Urothelium cell line (cell line): ENCODE measurements around the gene BHMT2.

ENCODE experiments used
- DNase-seq: peaks from one replicate; pipeline ENCODE4 v3.0.0; 2011; ENCODE audit warnings: low spot score, mixed read lengths
- FAIRE-seq: peaks from 2 replicates; lab custom pipeline; 2011; peaks lifted over from hg19 to GRCh38; lab: Jason Lieb, UNC

The BHMT2 gene

GRCh38 chr5:79069488-79070349 lies at the start of gene BHMT2, which contains the start of gene DMGDH:
Gene BHMT2 (plus strand): TSS chr5:79069767. CDS start chr5:79069783, 16 bp downstream.
Gene DMGDH (minus strand): TSS chr5:79069674. CDS start chr5:79069620, 54 bp downstream.
- DNase-seq (no peak), FAIRE-seq (no peak)

- FAIRE-seq = peak; percentile 61
- DNase-seq = peak; percentile 64
Observed at GRCh38 chr5:79020861-79021561, 48.6 kb upstream of the BHMT2 start.

GRCh38 chr5:79021753-79022152 lies 47.8 kb upstream of the BHMT2 start:
- FAIRE-seq (no peak), DNase-seq (no peak)

GRCh38 chr5:79022771-79023170 lies 46.8 kb upstream of the BHMT2 start:
- DNase-seq (no peak), FAIRE-seq (no peak)

GRCh38 chr5:79023348-79023747 lies 46.2 kb upstream of the BHMT2 start:
- FAIRE-seq (no peak), DNase-seq (no peak)

- DNase-seq = no peak
- no peak for FAIRE-seq
Observed at GRCh38 chr5:79023947-79024346, 45.6 kb upstream of the BHMT2 start.

- no peak for FAIRE-seq
- DNase-seq = peak; percentile 70
Observed at GRCh38 chr5:79025054-79025472, 44.5 kb upstream of the BHMT2 start.

GRCh38 chr5:79030663-79031484 lies 38.7 kb upstream of the BHMT2 start:
- FAIRE-seq = no peak
- no peak for DNase-seq

- DNase-seq = no peak
- no peak for FAIRE-seq
Observed at GRCh38 chr5:79031485-79031867, 38.1 kb upstream of the BHMT2 start.

- FAIRE-seq (no peak), DNase-seq (no peak)
Observed at GRCh38 chr5:79032031-79032695, 37.4 kb upstream of the BHMT2 start.

- DNase-seq (no peak), FAIRE-seq (no peak)
Observed at GRCh38 chr5:79032782-79033181, 36.8 kb upstream of the BHMT2 start.

GRCh38 chr5:79035237-79035636 lies 34.3 kb upstream of the BHMT2 start:
- FAIRE-seq = no peak

GRCh38 chr5:79036769-79037168 lies 32.8 kb upstream of the BHMT2 start:
- FAIRE-seq (no peak), DNase-seq (no peak)

More at GRCh38 chr5:79035237-79035636, 34.3 kb upstream of the BHMT2 start:
- no peak for DNase-seq

- FAIRE-seq = no peak
Observed at GRCh38 chr5:79042188-79042587, 27.4 kb upstream of the BHMT2 start.

GRCh38 chr5:79047199-79047598 lies 22.4 kb upstream of the BHMT2 start:
- FAIRE-seq (no peak), DNase-seq (no peak)

More at GRCh38 chr5:79042188-79042587, 27.4 kb upstream of the BHMT2 start:
- no peak for DNase-seq

GRCh38 chr5:79048437-79048836 lies 21.1 kb upstream of the BHMT2 start:
- FAIRE-seq = no peak
- DNase-seq = no peak

GRCh38 chr5:79050498-79050897 lies 19.1 kb upstream of the BHMT2 start:
- DNase-seq = no peak
- no peak for FAIRE-seq

- DNase-seq = no peak
- no peak for FAIRE-seq
Observed at GRCh38 chr5:79053321-79053720, 16.2 kb upstream of the BHMT2 start.

- FAIRE-seq (no peak), DNase-seq (no peak)
Observed at GRCh38 chr5:79055017-79055416, 14.6 kb upstream of the BHMT2 start.

- FAIRE-seq (no peak), DNase-seq (no peak)
Observed at GRCh38 chr5:79056847-79057246, 12.7 kb upstream of the BHMT2 start.
